GM12874 (cell line): ENCODE measurements around the gene APLP1.

Source experiments
- CTCF ChIP-seq: IDR thresholded peaks from 2 replicates; pipeline ENCODE4 v1.5.1; 2011; ENCODE audit warnings: low read depth, mild to moderate bottlenecking, control low read depth, low read length, moderate library complexity; ENCODE audit not compliant: insufficient read depth

Gene APLP1

GRCh38 chr19:35889370-35890112 is 21.2 kb downstream of the APLP1 start:
- TF ChIP-seq CTCF, result no peak

DNA sequence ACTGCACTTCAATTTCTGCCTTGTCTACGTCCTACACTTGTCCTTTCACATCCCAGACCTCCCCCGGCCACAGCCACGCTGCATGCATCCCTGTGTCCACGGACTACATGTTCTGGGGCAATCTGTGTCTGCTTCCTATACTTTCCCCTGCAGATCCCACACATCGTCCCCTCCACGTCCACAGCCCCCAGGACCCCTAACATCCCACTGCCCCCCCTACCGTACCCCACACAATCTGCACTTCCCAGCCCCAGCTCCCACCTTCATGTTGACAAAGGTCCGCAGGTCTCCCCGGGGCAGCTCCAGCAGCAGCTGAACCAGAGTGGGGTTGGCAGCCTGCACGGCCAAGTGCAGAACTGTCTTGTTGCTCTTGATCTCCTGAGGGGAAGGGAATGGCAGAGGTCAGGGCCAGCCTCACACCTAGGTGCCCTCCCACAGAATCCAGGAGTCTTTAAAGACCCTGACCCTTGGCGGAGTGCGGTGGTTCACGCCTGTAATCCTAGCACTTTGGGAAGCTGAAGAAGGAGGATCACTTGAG is 21.8 kb downstream of the APLP1 start:
- no peak for TF ChIP-seq CTCF

DNA sequence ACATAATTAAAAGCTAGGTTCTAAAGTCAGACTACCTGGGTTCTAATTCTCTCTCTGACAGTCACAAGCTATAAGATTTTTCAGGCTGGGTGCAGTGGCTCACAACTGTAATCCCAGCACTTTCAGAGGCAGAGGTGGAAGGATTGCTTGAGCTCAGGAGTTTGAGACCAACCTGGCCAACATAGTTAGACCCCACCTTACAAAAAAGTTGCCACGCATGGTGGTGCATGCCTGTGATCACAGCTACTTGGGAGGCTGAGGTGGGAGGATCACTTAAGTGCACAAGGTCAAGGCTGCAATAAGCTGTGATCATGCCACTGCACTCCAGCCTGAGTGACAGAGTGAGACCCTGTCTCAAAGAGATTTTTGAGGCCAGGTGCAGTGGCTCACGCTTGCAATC is 26.0 kb downstream of the APLP1 start:
- no peak for TF ChIP-seq CTCF

GRCh38 chr19:35895911-35896642 is 27.7 kb downstream of the APLP1 start:
- TF ChIP-seq CTCF, result no peak

- TF ChIP-seq CTCF, result no peak
These were observed 28.3 kb downstream of the APLP1 start for GRCh38 chr19:35896643-35897040.

DNA sequence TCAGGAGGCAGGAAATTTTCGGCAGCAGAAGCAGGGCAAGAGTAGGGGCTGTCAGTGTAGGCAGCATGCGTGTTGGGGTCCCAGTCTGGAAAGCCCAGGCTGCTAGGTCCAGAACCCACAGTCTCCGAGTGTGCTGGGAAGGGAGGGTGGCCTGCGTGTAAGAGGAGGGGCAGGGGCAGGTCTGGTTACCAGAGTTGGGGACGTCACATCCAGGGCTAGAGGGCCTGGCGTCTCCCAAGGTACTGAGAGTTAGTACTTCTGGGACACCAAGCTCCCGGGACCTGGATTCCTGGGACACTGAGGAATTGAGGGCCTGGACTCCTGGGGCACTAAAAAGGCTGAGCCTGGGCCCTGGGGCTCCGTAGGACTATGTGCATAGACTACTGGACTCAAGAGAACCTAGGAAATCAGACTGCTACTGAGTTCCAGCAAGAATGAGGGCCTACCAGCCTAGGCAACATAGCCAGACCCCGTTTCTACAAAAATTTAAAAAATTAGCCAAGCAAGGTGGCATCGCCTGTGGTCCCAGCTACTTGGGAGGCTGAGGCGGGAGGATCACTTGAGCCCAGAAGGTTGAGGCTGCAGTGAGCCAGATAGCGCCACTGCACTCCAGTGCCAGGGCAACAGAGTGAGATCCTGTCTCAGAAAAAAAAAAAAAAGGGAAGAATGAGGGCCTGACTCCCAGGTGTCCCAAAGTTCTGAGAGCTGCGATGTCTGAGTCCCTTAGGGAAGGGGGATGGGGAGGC is 29.5 kb downstream of the APLP1 start:
- TF ChIP-seq CTCF, result no peak

DNA sequence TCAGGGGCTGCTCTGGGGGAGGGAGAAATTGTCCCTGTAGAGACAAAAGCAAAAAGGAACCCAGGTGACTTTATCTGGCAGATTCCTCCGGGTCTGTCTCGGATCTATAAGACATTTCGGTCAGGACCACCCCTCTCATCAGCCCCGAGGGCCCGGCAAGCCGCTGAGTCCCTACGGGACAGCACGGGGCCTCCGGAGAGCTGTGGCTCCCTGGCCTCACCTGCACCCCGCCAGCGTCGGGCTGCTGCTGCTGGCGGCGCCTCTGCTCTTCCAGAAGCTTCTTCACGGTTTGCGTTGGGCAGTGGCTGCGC is 30.1 kb downstream of the APLP1 start:
- TF ChIP-seq CTCF, result no peak
